Esophagus squamous epithelium (tissue), 5 donors: ENCODE results near the gene TLE1. TPM values are rescaled to one million over a fixed set of nuclear protein-coding genes. Genes with fewer than 3 reads are reported as not detected.
A peak's percentile ranks its signal among the peaks of the same experiment; 100 is the strongest.

Experiments
- DNase-seq: peaks from one replicate; lab custom pipeline; 2025; lab: John Stamatoyannopoulos, UW
- H3K27ac ChIP-seq, 4 donors: fragments of 200-600 bp; sonication (generic); one replicate each; pipeline ENCODE4 v1.5.1; 2016 to 2019; ENCODE audit warnings: mild to moderate bottlenecking in 1 of 4
- H3K27me3 ChIP-seq, 4 donors: fragments of 200-600 bp; sonication (generic); 1 replicate in 3 of 4; 2 replicates in 1 of 4; pipeline versions ENCODE4 v1.5.1 to v1.6.0; 2017 to 2021; ENCODE audit warnings: antibody characterized with exemption in 1 of 4
- H3K36me3 ChIP-seq, 3 donors: fragments of 200-600 bp; sonication (generic); one replicate each; pipeline ENCODE4 v1.5.1; 2016 to 2019
- H3K4me1 ChIP-seq, 3 donors: fragments of 200-600 bp; sonication (generic); one replicate each; pipeline ENCODE4 v1.5.1; 2017 to 2019
- H3K4me3 ChIP-seq, 4 donors: fragments of 200-600 bp; sonication (generic); 1 replicate in 3 of 4; 2 replicates in 1 of 4; pipeline ENCODE4 v1.5.1; 2016 to 2019; ENCODE audit warnings: mild to moderate bottlenecking in 2 of 4, moderate library complexity in 1 of 4
- H3K9me3 ChIP-seq, 3 donors: fragments of 200-600 bp; sonication (generic); one replicate each; pipeline ENCODE4 v1.5.1; 2016 to 2019
- POLR2A ChIP-seq, 4 donors: fragments of 450-650 bp; IDR thresholded peaks; one replicate each; pipeline ENCODE4 v1.6.1; 2017; ENCODE audit warnings: antibody characterized with exemption in 4 of 4, mild to moderate bottlenecking in 4 of 4, moderate library complexity in 3 of 4
- WGBS, 2 donors: methylation state at CpG; one replicate each; pipeline ENCODE4 v1.1.5; 2018; 5-methylcytosine and 5-hydroxymethylcytosine counted together
- intact Hi-C: fragments of 100-400 bp; cut with DNase I; formaldehyde crosslinking; loops from one replicate; pipeline ENCODE4 v1.15.0; 2022
- total RNA-seq, 4 donors: library from RNA; depleted of rRNA; stranded (reverse); fragments of >200 nt; gene quantifications; one replicate each; pipeline ENCODE4 v1.1.0, GENCODE V29; 2016
- TF ChIP-seq, protein P1 (sequence below), 6 experiments: fragments of 450-650 bp in 4 of 6; fragments of 200-600 bp in 2 of 6; sonication (generic) in 2 of 6; IDR thresholded peaks; one replicate each; pipeline ENCODE4 v1.5.1; 2016 to 2019; ENCODE audit warnings: antibody characterized with exemption in 6 of 6, mild to moderate bottlenecking in 4 of 6, moderate library complexity in 4 of 6
- donor health status: DM: yes; HTN: yes; CAD: no.

The TLE1 gene
- total RNA-seq, 4 donors from 2014 or later = 17.1 to 43.3 (median 20.4) TPM

DNA sequence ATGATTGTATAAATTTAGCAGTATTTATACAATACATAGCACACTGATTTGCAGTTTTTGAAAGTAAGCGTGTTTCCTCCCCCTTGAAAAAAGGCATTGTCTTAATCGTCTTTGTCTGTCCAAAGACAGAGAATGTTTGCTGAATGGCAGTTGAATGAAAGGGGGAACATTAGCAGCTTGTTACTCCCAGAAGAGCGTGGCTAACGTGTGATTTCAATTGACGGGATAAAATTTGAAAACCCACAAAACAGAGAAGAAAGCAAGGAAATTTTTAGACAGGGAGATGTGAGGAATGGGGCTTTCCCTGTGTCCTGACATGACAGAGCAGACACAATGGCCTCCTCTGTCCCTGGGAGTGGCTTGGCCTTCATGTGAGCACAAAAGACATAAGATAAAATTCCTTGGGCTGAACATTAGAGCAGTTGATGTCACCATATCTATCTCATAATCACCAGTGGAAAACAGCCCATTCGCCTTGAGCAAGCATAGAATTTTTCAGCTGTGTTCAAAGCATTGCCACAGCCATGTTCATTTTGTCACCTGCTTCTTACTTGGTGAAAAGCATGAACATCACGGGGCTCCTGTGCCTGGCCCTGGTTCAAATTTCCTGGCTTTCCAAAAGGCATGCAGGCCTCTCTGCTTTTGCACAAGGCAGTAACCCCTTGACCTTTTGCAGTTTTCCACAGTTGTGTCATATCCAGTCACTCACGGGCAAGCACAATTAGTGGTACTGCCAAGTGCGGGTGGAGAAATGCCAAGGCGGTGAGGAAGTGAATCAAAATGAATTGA, 126.9 kb downstream of the TLE1 start:
- no peak for DNase-seq
- peaks cover 0 to 22% (median 5%) of the 10 kb centered on the region in 3 donors for H3K4me1 ChIP-seq
- H3K9me3 ChIP-seq = no peaks in the 10 kb centered on the region
- no peak overlapping the region for H3K4me3 ChIP-seq
- TF ChIP-seq, protein P1, sequence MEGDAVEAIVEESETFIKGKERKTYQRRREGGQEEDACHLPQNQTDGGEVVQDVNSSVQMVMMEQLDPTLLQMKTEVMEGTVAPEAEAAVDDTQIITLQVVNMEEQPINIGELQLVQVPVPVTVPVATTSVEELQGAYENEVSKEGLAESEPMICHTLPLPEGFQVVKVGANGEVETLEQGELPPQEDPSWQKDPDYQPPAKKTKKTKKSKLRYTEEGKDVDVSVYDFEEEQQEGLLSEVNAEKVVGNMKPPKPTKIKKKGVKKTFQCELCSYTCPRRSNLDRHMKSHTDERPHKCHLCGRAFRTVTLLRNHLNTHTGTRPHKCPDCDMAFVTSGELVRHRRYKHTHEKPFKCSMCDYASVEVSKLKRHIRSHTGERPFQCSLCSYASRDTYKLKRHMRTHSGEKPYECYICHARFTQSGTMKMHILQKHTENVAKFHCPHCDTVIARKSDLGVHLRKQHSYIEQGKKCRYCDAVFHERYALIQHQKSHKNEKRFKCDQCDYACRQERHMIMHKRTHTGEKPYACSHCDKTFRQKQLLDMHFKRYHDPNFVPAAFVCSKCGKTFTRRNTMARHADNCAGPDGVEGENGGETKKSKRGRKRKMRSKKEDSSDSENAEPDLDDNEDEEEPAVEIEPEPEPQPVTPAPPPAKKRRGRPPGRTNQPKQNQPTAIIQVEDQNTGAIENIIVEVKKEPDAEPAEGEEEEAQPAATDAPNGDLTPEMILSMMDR (IDR thresholded peaks at IDR 0.05) = no peak
- TF ChIP-seq POLR2A (IDR thresholded peaks at IDR 0.05) = no peak
- WGBS, 2 donors = 81 to 89% methylated on average over 8 to 10 of the region's 10 CpGs
- H3K36me3 ChIP-seq = no peaks in the 10 kb centered on the region
- intact Hi-C loops = no loop called here
- H3K27me3 ChIP-seq = peaks cover 0 to 20% (median 0%) of the 10 kb centered on the region in 4 donors
- peak overlapping the region in 2 of 4 donors; percentile 16 to 36 for H3K27ac ChIP-seq

DNA sequence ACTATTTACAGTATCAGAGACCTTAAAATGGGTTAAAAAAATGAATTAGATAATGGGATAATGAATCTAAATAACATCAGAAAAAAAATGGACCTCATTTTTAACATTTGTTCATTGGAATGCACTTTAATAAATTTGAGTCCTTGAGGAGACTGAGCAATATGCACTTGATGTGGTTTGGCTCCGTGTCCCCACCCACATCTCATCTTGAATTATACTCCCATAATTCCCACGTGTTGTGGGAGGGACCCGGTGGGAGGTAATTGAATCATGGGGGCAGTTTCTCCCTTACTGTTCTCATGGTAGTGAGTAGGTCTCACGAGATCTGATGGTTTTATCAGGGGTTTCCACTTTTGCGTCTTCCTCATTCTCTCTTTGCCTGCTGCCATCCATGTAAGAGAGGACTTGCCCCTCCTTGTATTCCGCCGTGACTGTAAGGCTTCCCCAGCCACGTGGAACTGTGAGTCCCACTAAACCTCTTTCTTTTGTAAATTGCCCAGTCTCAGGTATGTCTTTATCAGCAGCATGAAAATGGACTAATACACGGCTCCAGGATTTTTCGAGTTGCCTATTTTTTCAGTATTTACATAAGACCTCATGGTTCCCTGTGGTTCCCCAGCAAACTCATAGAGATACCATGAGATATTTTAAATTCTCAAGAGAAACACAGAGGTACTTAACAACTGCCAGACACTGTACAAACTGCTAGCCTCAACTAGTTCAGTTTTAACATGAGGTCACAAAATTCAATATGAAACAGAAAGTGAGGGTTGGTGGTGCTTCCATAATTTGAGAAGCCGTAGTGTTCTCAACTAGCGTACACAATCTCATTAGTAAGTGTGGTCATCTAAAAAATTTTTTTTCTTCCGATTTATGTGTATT, 128.3 kb downstream of the TLE1 start:
- H3K9me3 ChIP-seq = no peaks in the 10 kb centered on the region
- no peaks in the 10 kb centered on the region for H3K36me3 ChIP-seq
- 80 to 81% methylated on average over 13 of the region's 13 CpGs for WGBS, 2 donors
- H3K4me1 ChIP-seq = peaks cover 0 to 25% (median 5%) of the 10 kb centered on the region in 3 donors
- intact Hi-C loops = no loop called here
- no peak for DNase-seq
- TF ChIP-seq POLR2A (IDR thresholded peaks at IDR 0.05) = no peak
- TF ChIP-seq, protein P1 (IDR thresholded peaks at IDR 0.05) = no peak
- H3K4me3 ChIP-seq = no peak overlapping the region
- H3K27ac ChIP-seq = no peak overlapping the region
- peaks cover 0 to 22% (median 0%) of the 10 kb centered on the region in 4 donors for H3K27me3 ChIP-seq

DNA sequence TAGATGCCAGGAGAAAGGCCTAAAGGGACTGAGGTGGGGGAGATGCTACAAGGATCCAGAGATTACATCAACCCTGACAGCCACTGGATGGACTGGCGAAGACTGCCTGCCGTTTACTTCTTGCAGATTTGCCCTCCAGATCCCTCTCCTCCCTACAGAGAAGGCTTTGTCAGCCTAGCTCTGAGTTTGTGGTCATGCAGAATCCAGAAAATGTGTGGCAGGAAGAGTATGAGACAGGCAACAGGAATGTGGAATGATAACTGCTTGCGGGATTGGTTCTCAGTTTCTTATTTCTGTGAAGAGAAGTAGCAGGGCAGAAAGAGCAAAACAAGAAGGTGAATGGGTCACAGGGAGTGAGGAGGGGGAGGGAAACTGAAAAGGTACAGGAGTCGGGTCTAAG, 129.6 kb downstream of the TLE1 start:
- 57 to 64% methylated on average over 4 of the region's 4 CpGs for WGBS, 2 donors
- peaks cover 0 to 32% (median 0%) of the 10 kb centered on the region in 4 donors for H3K27me3 ChIP-seq
- H3K9me3 ChIP-seq = no peaks in the 10 kb centered on the region
- H3K4me3 ChIP-seq = no peak overlapping the region
- DNase-seq = no peak
- intact Hi-C loops = no loop called here
- no peak for TF ChIP-seq POLR2A (IDR thresholded peaks at IDR 0.05)
- TF ChIP-seq, protein P1 (IDR thresholded peaks at IDR 0.05) = no peak
- H3K36me3 ChIP-seq = no peaks in the 10 kb centered on the region
- peak overlapping the region in 1 of 4 donors; percentile 79 for H3K27ac ChIP-seq
- peaks cover 0 to 25% (median 5%) of the 10 kb centered on the region in 3 donors for H3K4me1 ChIP-seq

DNA sequence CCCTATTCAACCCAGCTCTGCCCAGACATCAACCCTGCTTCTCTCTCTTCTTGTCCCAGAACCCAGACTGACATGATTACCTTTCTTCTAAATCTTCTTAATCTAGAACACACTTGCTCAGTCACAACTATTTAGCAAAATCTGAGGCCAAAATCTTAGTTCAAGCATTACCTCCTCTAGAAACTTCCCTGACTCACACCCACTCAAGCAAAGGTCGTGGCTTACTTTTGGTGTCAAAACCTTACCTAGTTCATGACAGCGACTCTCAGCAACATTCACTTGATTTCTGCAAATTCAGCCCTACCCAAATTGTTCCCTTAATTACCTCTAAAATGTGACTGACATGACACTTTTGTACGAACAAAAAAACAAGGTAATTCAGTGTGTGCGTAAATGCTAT, 130.2 kb downstream of the TLE1 start:
- peaks cover 0 to 25% (median 5%) of the 10 kb centered on the region in 3 donors for H3K4me1 ChIP-seq
- 81 to 92% methylated on average over 4 of the region's 4 CpGs for WGBS, 2 donors
- no peaks in the 10 kb centered on the region for H3K36me3 ChIP-seq
- no peaks in the 10 kb centered on the region for H3K9me3 ChIP-seq
- H3K27ac ChIP-seq = peak overlapping the region in 3 of 4 donors; percentile 54 to 79 (median 65)
- intact Hi-C loops = no loop called here
- DNase-seq = no peak
- TF ChIP-seq POLR2A (IDR thresholded peaks at IDR 0.05) = no peak
- TF ChIP-seq, protein P1 (IDR thresholded peaks at IDR 0.05) = no peak
- peaks cover 0 to 32% (median 0%) of the 10 kb centered on the region in 4 donors for H3K27me3 ChIP-seq
- H3K4me3 ChIP-seq = no peak overlapping the region
